ENCODE measurements around the gene SLC9A7.

DNA sequence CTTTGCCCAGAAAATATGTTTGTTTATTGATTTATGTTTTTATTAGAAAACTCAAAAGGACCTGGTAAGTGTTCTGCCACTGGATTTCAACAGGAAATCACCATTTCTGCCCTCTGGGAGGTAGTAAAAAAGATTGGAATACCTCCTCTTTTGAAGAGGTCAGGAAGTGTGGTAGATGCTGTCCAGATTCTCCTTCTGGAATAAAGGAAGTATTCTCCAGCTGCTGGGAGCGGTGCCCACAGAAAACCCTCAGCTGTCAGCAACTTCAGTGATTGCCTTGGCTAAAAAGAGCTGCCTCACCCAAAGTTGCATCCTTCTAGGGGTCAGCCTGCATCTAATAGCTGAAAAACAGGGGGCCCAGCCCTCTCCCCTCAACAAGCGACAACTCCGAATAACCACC is 199.9 kb downstream of the SLC9A7 start:
- TF ChIP-seq MAFG (CRISPR knock-in tag; IDR thresholded peaks at IDR 0.05) (no peak), RXRA (CRISPR knock-in tag; IDR thresholded peaks at IDR 0.05) (no peak), CENPX (CRISPR knock-in tag; IDR thresholded peaks at IDR 0.05) (no peak)
- TF ChIP-seq, protein P1, sequence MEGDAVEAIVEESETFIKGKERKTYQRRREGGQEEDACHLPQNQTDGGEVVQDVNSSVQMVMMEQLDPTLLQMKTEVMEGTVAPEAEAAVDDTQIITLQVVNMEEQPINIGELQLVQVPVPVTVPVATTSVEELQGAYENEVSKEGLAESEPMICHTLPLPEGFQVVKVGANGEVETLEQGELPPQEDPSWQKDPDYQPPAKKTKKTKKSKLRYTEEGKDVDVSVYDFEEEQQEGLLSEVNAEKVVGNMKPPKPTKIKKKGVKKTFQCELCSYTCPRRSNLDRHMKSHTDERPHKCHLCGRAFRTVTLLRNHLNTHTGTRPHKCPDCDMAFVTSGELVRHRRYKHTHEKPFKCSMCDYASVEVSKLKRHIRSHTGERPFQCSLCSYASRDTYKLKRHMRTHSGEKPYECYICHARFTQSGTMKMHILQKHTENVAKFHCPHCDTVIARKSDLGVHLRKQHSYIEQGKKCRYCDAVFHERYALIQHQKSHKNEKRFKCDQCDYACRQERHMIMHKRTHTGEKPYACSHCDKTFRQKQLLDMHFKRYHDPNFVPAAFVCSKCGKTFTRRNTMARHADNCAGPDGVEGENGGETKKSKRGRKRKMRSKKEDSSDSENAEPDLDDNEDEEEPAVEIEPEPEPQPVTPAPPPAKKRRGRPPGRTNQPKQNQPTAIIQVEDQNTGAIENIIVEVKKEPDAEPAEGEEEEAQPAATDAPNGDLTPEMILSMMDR (CRISPR knock-in tag; IDR thresholded peaks at IDR 0.05): no peak

Data from HepG2 (cell line).